Breast epithelium (tissue), 4 donors: ENCODE results near the gene SMAD9. TPM values are rescaled to one million over a fixed set of nuclear protein-coding genes. Genes with fewer than 3 reads are reported as not detected.

Experiments
- DNase-seq, 2 donors: peaks; one replicate each; pipeline ENCODE4 v3.0.0-alpha.2; 2019; ENCODE audit warnings: low spot score in 2 of 2
- H3K27ac ChIP-seq, 2 donors: fragments of 200-600 bp; sonication (generic) in 1 of 2; one replicate each; pipeline ENCODE4 v1.5.1; 2016 to 2019; ENCODE audit warnings: mild to moderate bottlenecking in 1 of 2
- H3K27me3 ChIP-seq, 2 donors: fragments of 200-600 bp; sonication (generic) in 1 of 2; one replicate each; pipeline versions ENCODE4 v1.5.1 to v1.6.0; 2017 to 2019; ENCODE audit warnings: control low read depth in 1 of 2, mild to moderate bottlenecking in 1 of 2
- H3K36me3 ChIP-seq: fragments of 200-600 bp; one replicate; pipeline ENCODE4 v1.5.1; 2019
- H3K4me1 ChIP-seq, 2 donors: fragments of 200-600 bp; sonication (generic); one replicate each; pipeline ENCODE4 v1.5.1; 2016 to 2019; ENCODE audit warnings: control low read depth in 1 of 2
- H3K4me3 ChIP-seq, 3 donors: fragments of 200-600 bp; sonication (generic); 1 replicate in 2 of 3; 2 replicates in 1 of 3; pipeline ENCODE4 v1.5.1; 2016 to 2019; ENCODE audit warnings: mild to moderate bottlenecking in 3 of 3, moderate library complexity in 2 of 3
- H3K9me3 ChIP-seq, 2 donors: fragments of 200-600 bp; sonication (generic) in 1 of 2; one replicate each; pipeline ENCODE4 v1.5.1; 2016 to 2019; ENCODE audit warnings: control low read depth in 1 of 2
- CTCF ChIP-seq, 3 donors: fragments of 450-650 bp; IDR thresholded peaks; one replicate each; pipeline ENCODE4 v1.5.1; 2016 to 2017; ENCODE audit warnings: antibody characterized with exemption in 3 of 3, mild to moderate bottlenecking in 3 of 3, moderate library complexity in 3 of 3
- POLR2A ChIP-seq: fragments of 450-650 bp; IDR thresholded peaks from one replicate; pipeline ENCODE4 v1.6.1; 2016; ENCODE audit warnings: antibody characterized with exemption, mild to moderate bottlenecking, moderate library complexity
- POLR2AphosphoS5 ChIP-seq, 3 donors: sonication (generic); formaldehyde crosslinking; IDR thresholded peaks; one replicate each; pipeline ENCODE4 v1.6.1; 2017; ENCODE audit warnings: antibody characterized with exemption in 3 of 3
- intact Hi-C: fragments of 100-400 bp; cut with DNase I; formaldehyde crosslinking; loops from one replicate; pipeline ENCODE4 v1.15.1; 2023; ENCODE audit warnings: low total_unique reads
- total RNA-seq, 3 donors: library from RNA; depleted of rRNA; stranded (reverse); fragments of >200 nt; gene quantifications; one replicate each; pipeline ENCODE4 v1.1.0, GENCODE V29; 2016

Gene SMAD9
- total RNA-seq = 1 to 10 TPM; 5.3 to 7.5 (median 5.9) TPM

- intact Hi-C loops = loop anchor here (5.0 kb wide), 1 partner anchor 1248 kb away; no protein-coding TSS in a partner anchor
- H3K27ac ChIP-seq = peak within 1 kb of the TSS; percentile 29 to 70
Measured at GRCh38 chr13:36919833-36920615, at the start of gene SMAD9. Gene SMAD9 (minus strand): TSS chr13:36920238. CDS start chr13:36879689, 40,549 bp downstream.

DNA sequence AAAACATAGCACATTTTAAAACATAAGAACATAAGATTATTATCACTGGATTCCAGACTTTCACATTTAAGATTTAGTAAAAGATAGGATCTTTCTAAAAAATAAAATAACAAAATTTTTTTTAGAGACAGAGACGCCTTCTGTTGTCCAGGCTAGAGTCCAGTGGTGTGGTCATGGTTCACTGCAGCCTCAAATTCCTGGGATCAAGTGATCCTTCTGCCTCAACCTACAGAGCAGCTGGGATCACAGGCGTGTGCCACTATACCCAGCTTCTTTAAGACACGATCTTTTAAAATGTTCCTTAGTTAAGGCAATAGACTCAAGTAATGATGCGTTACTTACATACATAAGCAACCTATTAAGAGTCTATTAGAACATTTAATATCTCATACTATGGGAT, 46.4 kb upstream of the SMAD9 start:
- H3K9me3 ChIP-seq = no peaks in the 10 kb centered on the region
- DNase-seq = no peak
- no peak overlapping the region for H3K4me3 ChIP-seq
- no peaks in the 10 kb centered on the region for H3K27me3 ChIP-seq
- no peaks in the 10 kb centered on the region for H3K36me3 ChIP-seq
- no peaks in the 10 kb centered on the region for H3K4me1 ChIP-seq
- TF ChIP-seq CTCF (IDR thresholded peaks at IDR 0.05) (no peak), POLR2AphosphoS5 (IDR thresholded peaks at IDR 0.05) (no peak)
- no peak overlapping the region for H3K27ac ChIP-seq
- intact Hi-C loops = no loop called here

More at GRCh38 chr13:36919833-36920615, at the start of gene SMAD9:
- Histone ChIP-seq H3K27me3 (no peaks in the 10 kb centered on the region), H3K9me3 (no peaks in the 10 kb centered on the region), H3K4me1 (no peaks in the 10 kb centered on the region), H3K4me3 (peak within 1 kb of the TSS; percentile 68 to 85 (median 70)), H3K36me3 (no peaks in the 10 kb centered on the region)
- TF ChIP-seq POLR2AphosphoS5 (IDR thresholded peaks at IDR 0.05) = no peak
- no peak for TF ChIP-seq CTCF (IDR thresholded peaks at IDR 0.05)
- TF ChIP-seq POLR2A = no peak
- peak; percentile 30 to 61 for DNase-seq

DNA sequence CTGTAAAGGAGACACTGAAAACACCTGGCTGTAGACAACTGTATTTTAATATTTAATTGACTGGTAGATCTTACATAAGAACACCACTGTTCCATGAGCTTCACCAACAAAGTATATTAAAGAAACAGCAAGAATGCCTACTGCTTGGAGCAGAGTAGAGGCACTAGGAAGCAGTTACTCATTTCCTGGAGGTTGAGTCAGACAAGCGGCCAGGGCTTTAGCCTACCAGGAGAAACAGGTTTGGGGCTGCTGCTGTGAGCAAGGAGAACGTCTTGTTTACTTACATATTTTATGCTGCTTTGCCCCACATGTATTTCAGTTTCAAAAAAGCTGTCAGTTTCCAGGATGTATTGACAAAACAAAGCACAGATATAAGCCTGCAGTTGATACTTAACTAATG, 45.7 kb upstream of the SMAD9 start:
- no peak for DNase-seq
- H3K9me3 ChIP-seq = no peaks in the 10 kb centered on the region
- H3K36me3 ChIP-seq = no peaks in the 10 kb centered on the region
- no peak overlapping the region for H3K27ac ChIP-seq
- no peaks in the 10 kb centered on the region for H3K27me3 ChIP-seq
- H3K4me1 ChIP-seq = no peaks in the 10 kb centered on the region
- TF ChIP-seq CTCF (IDR thresholded peaks at IDR 0.05) = no peak
- no peak for TF ChIP-seq POLR2AphosphoS5 (IDR thresholded peaks at IDR 0.05)
- no peak for TF ChIP-seq POLR2A
- H3K4me3 ChIP-seq = no peak overlapping the region
- intact Hi-C loops = no loop called here

GRCh38 chr13:36959456-36960116, 39.5 kb upstream of the SMAD9 start:
- H3K27ac ChIP-seq = no peak overlapping the region
- TF ChIP-seq POLR2A (no peak), POLR2AphosphoS5 (IDR thresholded peaks at IDR 0.05) (no peak), CTCF (IDR thresholded peaks at IDR 0.05) (no peak)
- H3K9me3 ChIP-seq = no peaks in the 10 kb centered on the region
- H3K36me3 ChIP-seq = no peaks in the 10 kb centered on the region
- H3K4me1 ChIP-seq = no peaks in the 10 kb centered on the region
- H3K4me3 ChIP-seq = no peak overlapping the region
- intact Hi-C loops = no loop called here
- no peaks in the 10 kb centered on the region for H3K27me3 ChIP-seq
- no peak for DNase-seq

DNA sequence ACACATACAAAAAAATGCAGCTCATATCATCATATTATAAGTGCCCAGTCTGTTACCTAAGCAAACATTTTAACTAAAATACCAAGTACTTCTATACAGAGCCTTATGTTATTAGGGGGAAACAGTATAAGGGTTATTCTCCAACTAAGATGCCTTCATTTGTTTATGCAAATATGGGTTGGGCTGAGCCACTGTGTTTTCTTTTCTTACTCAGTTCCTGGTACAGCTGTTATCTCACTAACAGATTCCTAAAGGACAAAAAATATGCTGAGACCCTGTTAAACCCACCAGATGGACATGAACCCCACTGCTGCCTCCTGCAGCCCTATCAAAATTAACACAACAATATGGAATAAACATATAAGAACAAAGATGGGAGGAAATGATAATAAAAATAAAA, 34.5 kb upstream of the SMAD9 start:
- no peak for DNase-seq
- no peak overlapping the region for H3K4me3 ChIP-seq
- H3K27me3 ChIP-seq = no peaks in the 10 kb centered on the region
- no peak overlapping the region for H3K27ac ChIP-seq
- no peaks in the 10 kb centered on the region for H3K9me3 ChIP-seq
- no peaks in the 10 kb centered on the region for H3K4me1 ChIP-seq
- TF ChIP-seq POLR2AphosphoS5 (IDR thresholded peaks at IDR 0.05) (no peak), POLR2A (no peak), CTCF (IDR thresholded peaks at IDR 0.05) (no peak)
- H3K36me3 ChIP-seq = no peaks in the 10 kb centered on the region
- intact Hi-C loops = no loop called here
